Liver (tissue), 9 donors: ENCODE data around the gene EYA4. TPM values are rescaled to one million over a fixed set of nuclear protein-coding genes. Genes with fewer than 3 reads are reported as not detected.

Source experiments
- DNase-seq: peaks from one replicate; pipeline ENCODE4 v3.0.0-alpha.2; 2017; ENCODE audit warnings: low spot score
- H3K27ac ChIP-seq, 2 donors: one replicate each; pipeline ENCODE4 v1.7.0; 2013; ENCODE audit warnings: inconsistent platforms in 2 of 2, low read length in 2 of 2, control low read depth in 1 of 2, low read depth in 1 of 2, mild to moderate bottlenecking in 1 of 2
- H3K27me3 ChIP-seq, 4 donors: one replicate each; pipeline versions ENCODE4 v1.6.1 to v1.7.0; 2013; ENCODE audit warnings: low read length in 3 of 4, inconsistent platforms in 1 of 4, mild to moderate bottlenecking in 1 of 4, moderate library complexity in 1 of 4; ENCODE audit not compliant: control insufficient read depth in 4 of 4, insufficient read depth in 4 of 4
- H3K36me3 ChIP-seq, 4 donors: one replicate each; pipeline versions ENCODE4 v1.6.1 to v1.7.0; 2013; ENCODE audit warnings: low read length in 3 of 4, mild to moderate bottlenecking in 3 of 4, low read depth in 1 of 4, moderate library complexity in 1 of 4; ENCODE audit not compliant: control insufficient read depth in 4 of 4, insufficient read depth in 3 of 4
- H3K4me1 ChIP-seq, 4 donors: one replicate each; pipeline versions ENCODE4 v1.6.1 to v1.7.0; 2013; ENCODE audit warnings: low read length in 3 of 4, mild to moderate bottlenecking in 3 of 4, moderate library complexity in 1 of 4; ENCODE audit not compliant: control insufficient read depth in 4 of 4, insufficient read depth in 4 of 4
- H3K4me3 ChIP-seq, 3 donors: one replicate each; pipeline versions ENCODE4 v1.6.1 to v1.7.0; 2013; ENCODE audit warnings: low read length in 3 of 3, control low read depth in 1 of 3, low read depth in 1 of 3, mild to moderate bottlenecking in 1 of 3
- H3K9ac ChIP-seq, 2 donors: one replicate each; pipeline ENCODE4 v1.7.0; 2013; ENCODE audit warnings: low read length in 2 of 2, mild to moderate bottlenecking in 2 of 2, moderate library complexity in 2 of 2, control low read depth in 1 of 2, low read depth in 1 of 2
- H3K9me3 ChIP-seq, 4 donors: one replicate each; pipeline versions ENCODE4 v1.6.1 to v1.7.0; 2013; ENCODE audit warnings: low read length in 3 of 4; ENCODE audit not compliant: control insufficient read depth in 4 of 4
- EGR1 ChIP-seq, 2 donors: IDR thresholded peaks; 2 replicates each; pipeline ENCODE4 v1.6.1; 2016 to 2018; ENCODE audit warnings: antibody characterized with exemption in 2 of 2, low read depth in 2 of 2
- FOXA1 ChIP-seq: IDR thresholded peaks from 2 replicates; pipeline ENCODE4 v1.6.1; 2016; ENCODE audit warnings: antibody characterized with exemption
- FOXA2 ChIP-seq: IDR thresholded peaks from 2 replicates; pipeline ENCODE4 v1.6.1; 2016; ENCODE audit warnings: antibody characterized with exemption
- GABPA ChIP-seq, 2 donors: IDR thresholded peaks in 1 of 2; conservative IDR thresholded peaks in 1 of 2; 2 replicates each; pipeline ENCODE4 v1.6.1; 2016; ENCODE audit warnings: antibody characterized with exemption in 2 of 2, mild to moderate bottlenecking in 1 of 2, moderate library complexity in 1 of 2
- HNF4A ChIP-seq, 2 donors: conservative IDR thresholded peaks; 2 replicates each; pipeline ENCODE4 v1.6.1; 2016; ENCODE audit warnings: antibody characterized with exemption in 2 of 2, mild to moderate bottlenecking in 2 of 2
- HNF4G ChIP-seq: IDR thresholded peaks from 2 replicates; pipeline ENCODE4 v1.6.1; 2016; ENCODE audit warnings: antibody characterized with exemption
- JUND ChIP-seq, 2 donors: IDR thresholded peaks; 2 replicates each; pipeline ENCODE4 v1.6.1; 2016; ENCODE audit warnings: antibody characterized with exemption in 2 of 2
- NR2F2 ChIP-seq: IDR thresholded peaks from 2 replicates; pipeline ENCODE4 v1.6.1; 2016; ENCODE audit warnings: antibody characterized with exemption
- RAD21 ChIP-seq, 2 donors: IDR thresholded peaks; 2 replicates each; pipeline ENCODE4 v1.6.1; 2016; ENCODE audit warnings: antibody characterized with exemption in 2 of 2, mild to moderate bottlenecking in 2 of 2
- RXRA ChIP-seq, 2 donors: IDR thresholded peaks; 2 replicates each; pipeline ENCODE4 v1.6.1; 2017 to 2018; ENCODE audit warnings: antibody characterized with exemption in 2 of 2, mild to moderate bottlenecking in 1 of 2
- SP1 ChIP-seq: IDR thresholded peaks from 2 replicates; pipeline ENCODE4 v1.6.1; 2018; ENCODE audit warnings: antibody characterized with exemption, mild to moderate bottlenecking
- TAF1 ChIP-seq: conservative IDR thresholded peaks from 2 replicates; pipeline ENCODE4 v1.6.1; 2016; ENCODE audit warnings: antibody characterized with exemption, mild to moderate bottlenecking
- YY1 ChIP-seq: IDR thresholded peaks from 2 replicates; pipeline ENCODE4 v1.6.1; 2016; ENCODE audit warnings: antibody characterized with exemption, mild to moderate bottlenecking
- WGBS: extraction: QIAGEN DNeasy Blood & Tissue Kit; methylation state at CpG from one replicate; pipeline ENCODE4 v1.1.7; 2013; 5-methylcytosine and 5-hydroxymethylcytosine counted together
- polyA plus RNA-seq, 2 donors: library from polyadenylated mRNA; stranded (reverse) in 1 of 2; unstranded in 1 of 2; fragments of 200-250 nt in 1 of 2; fragments of >200 nt in 1 of 2; fragmentation: Nextera tagmentation in 1 of 2; extraction: Ambion mirVana in 1 of 2; gene quantifications; one replicate each; pipeline versions ENCODE4 v1.2.1 to v1.2.3, GENCODE V29; 2013 to 2015
- total RNA-seq, 2 donors: library from RNA; depleted of rRNA; stranded (reverse); fragments of >200 nt; gene quantifications; one replicate each; pipeline ENCODE4 v1.2.3, GENCODE V29; 2014
- TF ChIP-seq, protein P1 (sequence below): IDR thresholded peaks from 2 replicates; pipeline ENCODE4 v1.6.1; 2016; ENCODE audit warnings: antibody characterized with exemption
- TF ChIP-seq, protein P2 (sequence below): IDR thresholded peaks from 2 replicates; pipeline ENCODE4 v1.6.1; 2016; ENCODE audit warnings: antibody characterized with exemption
- TF ChIP-seq, protein P3 (sequence below): fragments of 150-350 bp; IDR thresholded peaks from 2 replicates; pipeline ENCODE4 v1.5.1; 2017; ENCODE audit warnings: improper control_type of control experiment, low read depth, low read length; ENCODE audit not compliant: missing input control
- TF ChIP-seq, protein P4 (sequence below): IDR thresholded peaks from 2 replicates; pipeline ENCODE4 v1.6.1; 2016; ENCODE audit warnings: antibody characterized with exemption, mild to moderate bottlenecking
- TF ChIP-seq, protein P5 (sequence below): IDR thresholded peaks from 2 replicates; pipeline ENCODE4 v1.6.1; 2016; ENCODE audit warnings: antibody characterized with exemption
- donor health status: healthy.
- donor health status: healthy.
- donor health status: healthy.
- donor health status: healthy.
- donor health status: healthy.

EYA4 gene
- total and polyA plus RNA-seq, 4 donors: 0.05 to 0.50 TPM; not detected in 2

DNA sequence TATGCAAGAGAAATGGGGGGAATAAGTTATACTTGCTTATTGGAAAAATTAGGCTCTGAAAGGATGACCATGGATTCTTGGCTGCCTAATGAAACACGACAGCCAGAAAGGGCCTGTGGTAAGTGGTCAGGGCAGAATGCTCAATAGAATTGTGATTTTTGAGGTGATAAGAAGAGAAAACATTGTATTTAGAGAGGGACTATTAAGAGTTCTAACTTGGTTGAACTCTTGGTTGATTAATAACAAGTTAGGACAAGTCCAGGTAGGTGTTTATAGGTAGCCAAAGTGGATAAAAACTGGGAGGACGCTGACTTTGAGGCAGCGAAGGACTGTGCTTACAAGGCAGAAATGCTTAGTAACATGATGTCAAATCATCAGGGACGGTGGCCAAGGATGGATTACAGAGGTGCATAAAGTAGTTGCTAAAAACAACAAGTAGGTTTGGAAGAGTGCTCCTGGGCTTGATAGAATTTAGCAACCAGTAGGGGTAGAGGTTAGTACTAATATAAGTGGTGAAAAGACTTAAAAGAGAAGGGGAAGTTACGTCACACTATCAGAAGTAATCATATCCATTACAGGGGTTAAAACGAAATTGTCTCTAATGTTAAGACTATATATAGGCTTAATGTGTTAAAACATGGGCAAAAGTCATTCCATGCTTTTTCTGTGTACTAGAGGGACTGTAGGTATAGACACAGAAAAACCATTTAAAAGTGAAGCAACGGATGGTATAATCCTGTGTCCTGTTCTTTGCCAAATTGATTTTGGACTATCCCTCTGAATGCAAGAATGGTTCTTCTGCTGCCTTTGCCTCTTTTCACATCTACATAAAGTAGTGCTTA is 98.6 kb downstream of the EYA4 start:
- DNase-seq: no peak
- TF ChIP-seq FOXA2 (no peak), YY1 (no peak), FOXA1 (no peak), HNF4A (conservative IDR thresholded peaks at IDR 0.05) (no peak), TAF1 (no peak), GABPA (IDR thresholded peaks at IDR 0.05 in 1 of 2, conservative IDR thresholded peaks at IDR 0.05 in 1 of 2) (no peak), EGR1 (IDR thresholded peaks at IDR 0.05; ENCODE audit: low read depth in 2 of 2) (no peak)
- TF ChIP-seq, protein P1, sequence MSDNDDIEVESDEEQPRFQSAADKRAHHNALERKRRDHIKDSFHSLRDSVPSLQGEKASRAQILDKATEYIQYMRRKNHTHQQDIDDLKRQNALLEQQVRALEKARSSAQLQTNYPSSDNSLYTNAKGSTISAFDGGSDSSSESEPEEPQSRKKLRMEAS: no peak
- Histone ChIP-seq H3K9me3 (no peaks in the 10 kb centered on the region), H3K9ac (no peak overlapping the region), H3K27ac (no peak overlapping the region), H3K36me3 (no peaks in the 10 kb centered on the region), H3K27me3 (no peaks in the 10 kb centered on the region), H3K4me1 (no peaks in the 10 kb centered on the region), H3K4me3 (no peak overlapping the region)
- WGBS: 78% methylated on average over 7 of the region's 7 CpGs

DNA sequence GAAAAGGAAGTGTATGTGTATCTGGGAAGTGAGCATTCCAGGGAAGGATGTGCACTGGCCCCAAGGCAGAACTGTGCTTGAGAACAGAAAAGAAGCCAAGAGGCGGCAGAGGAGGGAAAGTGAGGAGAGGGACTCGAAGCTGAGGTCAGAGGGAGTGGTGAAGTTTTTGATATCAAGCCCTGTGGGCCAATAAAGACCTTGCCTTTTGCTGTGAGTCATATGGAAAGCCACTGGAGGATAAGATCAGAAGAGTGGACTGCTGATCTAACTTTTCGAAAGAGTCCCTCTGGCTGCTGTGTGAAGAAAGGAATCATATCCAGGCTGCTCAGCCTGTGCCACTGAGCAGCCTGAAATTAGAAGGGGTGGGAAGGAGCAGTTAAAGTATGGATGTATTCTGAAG is 99.4 kb downstream of the EYA4 start:
- no peak for TF ChIP-seq YY1
- no peak overlapping the region for H3K4me3 ChIP-seq
- H3K36me3 ChIP-seq: no peaks in the 10 kb centered on the region
- WGBS: 73% methylated on average over 3 of the region's 3 CpGs
- no peaks in the 10 kb centered on the region for H3K9me3 ChIP-seq
- no peak for DNase-seq
- no peaks in the 10 kb centered on the region for H3K4me1 ChIP-seq
- H3K9ac ChIP-seq: no peak overlapping the region
- no peaks in the 10 kb centered on the region for H3K27me3 ChIP-seq
- H3K27ac ChIP-seq: no peak overlapping the region

DNA sequence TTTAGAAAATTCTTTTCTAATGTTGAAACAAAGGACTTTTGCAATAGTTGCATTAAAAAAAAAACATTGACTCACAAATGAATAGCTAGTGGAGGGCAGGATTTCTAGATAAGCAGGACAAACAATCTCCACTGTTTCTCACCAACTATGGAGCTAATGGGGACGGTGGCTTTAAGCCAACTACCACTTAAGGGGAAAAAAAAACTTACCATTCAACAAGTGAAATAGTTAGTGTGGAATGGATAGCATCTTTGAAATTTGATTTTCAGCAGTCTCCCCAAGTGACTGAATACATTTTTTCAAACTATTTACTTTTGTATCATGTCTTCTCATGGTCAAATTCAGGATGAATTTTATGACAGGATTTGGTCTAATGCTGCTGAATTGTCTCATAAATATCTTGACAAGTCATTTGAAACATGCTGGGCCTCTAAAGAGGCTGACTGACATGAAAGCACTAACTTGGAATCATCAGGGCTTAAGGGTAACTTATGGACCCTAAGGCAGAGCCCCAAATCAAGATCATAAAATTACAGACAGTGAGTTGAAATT is 100.5 kb downstream of the EYA4 start:
- no peak overlapping the region for H3K27ac ChIP-seq
- 8% methylated on average over 1 of the region's 1 CpG for WGBS
- H3K27me3 ChIP-seq: no peaks in the 10 kb centered on the region
- H3K4me1 ChIP-seq: no peaks in the 10 kb centered on the region
- no peak overlapping the region for H3K4me3 ChIP-seq
- no peak overlapping the region for H3K9ac ChIP-seq
- no peaks in the 10 kb centered on the region for H3K36me3 ChIP-seq
- no peak for TF ChIP-seq GABPA (IDR thresholded peaks at IDR 0.05 in 1 of 2, conservative IDR thresholded peaks at IDR 0.05 in 1 of 2)
- TF ChIP-seq JUND (IDR thresholded peaks at IDR 0.05): no peak
- TF ChIP-seq, protein P2, sequence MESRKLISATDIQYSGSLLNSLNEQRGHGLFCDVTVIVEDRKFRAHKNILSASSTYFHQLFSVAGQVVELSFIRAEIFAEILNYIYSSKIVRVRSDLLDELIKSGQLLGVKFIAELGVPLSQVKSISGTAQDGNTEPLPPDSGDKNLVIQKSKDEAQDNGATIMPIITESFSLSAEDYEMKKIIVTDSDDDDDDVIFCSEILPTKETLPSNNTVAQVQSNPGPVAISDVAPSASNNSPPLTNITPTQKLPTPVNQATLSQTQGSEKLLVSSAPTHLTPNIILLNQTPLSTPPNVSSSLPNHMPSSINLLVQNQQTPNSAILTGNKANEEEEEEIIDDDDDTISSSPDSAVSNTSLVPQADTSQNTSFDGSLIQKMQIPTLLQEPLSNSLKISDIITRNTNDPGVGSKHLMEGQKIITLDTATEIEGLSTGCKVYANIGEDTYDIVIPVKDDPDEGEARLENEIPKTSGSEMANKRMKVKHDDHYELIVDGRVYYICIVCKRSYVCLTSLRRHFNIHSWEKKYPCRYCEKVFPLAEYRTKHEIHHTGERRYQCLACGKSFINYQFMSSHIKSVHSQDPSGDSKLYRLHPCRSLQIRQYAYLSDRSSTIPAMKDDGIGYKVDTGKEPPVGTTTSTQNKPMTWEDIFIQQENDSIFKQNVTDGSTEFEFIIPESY: no peak
- no peak for TF ChIP-seq RAD21 (IDR thresholded peaks at IDR 0.05)
- TF ChIP-seq, protein P3, sequence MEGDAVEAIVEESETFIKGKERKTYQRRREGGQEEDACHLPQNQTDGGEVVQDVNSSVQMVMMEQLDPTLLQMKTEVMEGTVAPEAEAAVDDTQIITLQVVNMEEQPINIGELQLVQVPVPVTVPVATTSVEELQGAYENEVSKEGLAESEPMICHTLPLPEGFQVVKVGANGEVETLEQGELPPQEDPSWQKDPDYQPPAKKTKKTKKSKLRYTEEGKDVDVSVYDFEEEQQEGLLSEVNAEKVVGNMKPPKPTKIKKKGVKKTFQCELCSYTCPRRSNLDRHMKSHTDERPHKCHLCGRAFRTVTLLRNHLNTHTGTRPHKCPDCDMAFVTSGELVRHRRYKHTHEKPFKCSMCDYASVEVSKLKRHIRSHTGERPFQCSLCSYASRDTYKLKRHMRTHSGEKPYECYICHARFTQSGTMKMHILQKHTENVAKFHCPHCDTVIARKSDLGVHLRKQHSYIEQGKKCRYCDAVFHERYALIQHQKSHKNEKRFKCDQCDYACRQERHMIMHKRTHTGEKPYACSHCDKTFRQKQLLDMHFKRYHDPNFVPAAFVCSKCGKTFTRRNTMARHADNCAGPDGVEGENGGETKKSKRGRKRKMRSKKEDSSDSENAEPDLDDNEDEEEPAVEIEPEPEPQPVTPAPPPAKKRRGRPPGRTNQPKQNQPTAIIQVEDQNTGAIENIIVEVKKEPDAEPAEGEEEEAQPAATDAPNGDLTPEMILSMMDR: no peak
- no peak for TF ChIP-seq FOXA1
- TF ChIP-seq, protein P1: no peak
- TF ChIP-seq NR2F2: no peak
- TF ChIP-seq EGR1 (IDR thresholded peaks at IDR 0.05; ENCODE audit: low read depth in 2 of 2): no peak
- TF ChIP-seq, protein P4, sequence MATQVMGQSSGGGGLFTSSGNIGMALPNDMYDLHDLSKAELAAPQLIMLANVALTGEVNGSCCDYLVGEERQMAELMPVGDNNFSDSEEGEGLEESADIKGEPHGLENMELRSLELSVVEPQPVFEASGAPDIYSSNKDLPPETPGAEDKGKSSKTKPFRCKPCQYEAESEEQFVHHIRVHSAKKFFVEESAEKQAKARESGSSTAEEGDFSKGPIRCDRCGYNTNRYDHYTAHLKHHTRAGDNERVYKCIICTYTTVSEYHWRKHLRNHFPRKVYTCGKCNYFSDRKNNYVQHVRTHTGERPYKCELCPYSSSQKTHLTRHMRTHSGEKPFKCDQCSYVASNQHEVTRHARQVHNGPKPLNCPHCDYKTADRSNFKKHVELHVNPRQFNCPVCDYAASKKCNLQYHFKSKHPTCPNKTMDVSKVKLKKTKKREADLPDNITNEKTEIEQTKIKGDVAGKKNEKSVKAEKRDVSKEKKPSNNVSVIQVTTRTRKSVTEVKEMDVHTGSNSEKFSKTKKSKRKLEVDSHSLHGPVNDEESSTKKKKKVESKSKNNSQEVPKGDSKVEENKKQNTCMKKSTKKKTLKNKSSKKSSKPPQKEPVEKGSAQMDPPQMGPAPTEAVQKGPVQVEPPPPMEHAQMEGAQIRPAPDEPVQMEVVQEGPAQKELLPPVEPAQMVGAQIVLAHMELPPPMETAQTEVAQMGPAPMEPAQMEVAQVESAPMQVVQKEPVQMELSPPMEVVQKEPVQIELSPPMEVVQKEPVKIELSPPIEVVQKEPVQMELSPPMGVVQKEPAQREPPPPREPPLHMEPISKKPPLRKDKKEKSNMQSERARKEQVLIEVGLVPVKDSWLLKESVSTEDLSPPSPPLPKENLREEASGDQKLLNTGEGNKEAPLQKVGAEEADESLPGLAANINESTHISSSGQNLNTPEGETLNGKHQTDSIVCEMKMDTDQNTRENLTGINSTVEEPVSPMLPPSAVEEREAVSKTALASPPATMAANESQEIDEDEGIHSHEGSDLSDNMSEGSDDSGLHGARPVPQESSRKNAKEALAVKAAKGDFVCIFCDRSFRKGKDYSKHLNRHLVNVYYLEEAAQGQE: no peak
- no peak for TF ChIP-seq SP1
- no peak for TF ChIP-seq YY1
- no peak for TF ChIP-seq HNF4G
- no peak for TF ChIP-seq TAF1
- TF ChIP-seq, protein P5, sequence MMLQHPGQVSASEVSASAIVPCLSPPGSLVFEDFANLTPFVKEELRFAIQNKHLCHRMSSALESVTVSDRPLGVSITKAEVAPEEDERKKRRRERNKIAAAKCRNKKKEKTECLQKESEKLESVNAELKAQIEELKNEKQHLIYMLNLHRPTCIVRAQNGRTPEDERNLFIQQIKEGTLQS: no peak
- TF ChIP-seq HNF4A (conservative IDR thresholded peaks at IDR 0.05): no peak
- no peak for TF ChIP-seq FOXA2
- TF ChIP-seq RXRA (IDR thresholded peaks at IDR 0.05): no peak
- no peak for DNase-seq
- H3K9me3 ChIP-seq: no peaks in the 10 kb centered on the region
